WTC11 (cell line): Measurements from ENCODE around the gene FYN. TPM values are rescaled to one million over a fixed set of nuclear protein-coding genes. Genes with fewer than 3 reads are reported as not detected.

Experiments
- ATAC-seq: fragments of 200-7000 bp; cut with Tn5 transposase; 2 replicates; pipeline ENCODE4 v1.10.0; 2021; ENCODE audit warnings: mild to moderate bottlenecking, moderate library complexity
- CTCF ChIA-PET: fragments of 300-600 bp; sonication (Branson Sonifier 250); formaldehyde crosslinking; loops from one replicate; lab custom pipeline; 2021; ENCODE audit warnings: antibody characterized with exemption; lab: Charles Lee
- POLR2A ChIA-PET: fragments of 350-600 bp; sonication (Branson Sonifier 250); formaldehyde crosslinking; loops from one replicate; lab custom pipeline; 2021; ENCODE audit warnings: antibody characterized with exemption; lab: Charles Lee
- DNase-seq: peaks from one replicate; pipeline ENCODE4 v3.0.0; 2021; ENCODE audit warnings: low spot score
- H3K27ac Mint-ChIP-seq: 2 replicates; pipeline ENCODE4 v1.8.0; 2021; ENCODE audit warnings: mixed read lengths
- H3K27me3 Mint-ChIP-seq: 2 replicates; pipeline ENCODE4 v1.8.0; 2021; ENCODE audit warnings: low read depth, mild to moderate bottlenecking, moderate library complexity, mixed read lengths
- H3K36me3 Mint-ChIP-seq: 2 replicates; pipeline ENCODE4 v1.8.0; 2021; ENCODE audit warnings: mixed read lengths
- H3K4me1 Mint-ChIP-seq: 2 replicates; pipeline ENCODE4 v1.8.0; 2022; ENCODE audit warnings: mixed read lengths
- H3K4me3 Mint-ChIP-seq: 2 replicates; pipeline ENCODE4 v1.8.0; 2021; ENCODE audit warnings: mild to moderate bottlenecking, moderate library complexity, mixed read lengths
- H3K9me3 Mint-ChIP-seq: 2 replicates; pipeline ENCODE4 v1.8.0; 2021; ENCODE audit warnings: mixed read lengths
- ATF2 ChIP-seq: sonication (generic); formaldehyde crosslinking; IDR thresholded peaks from 2 replicates; pipeline ENCODE4 v1.8.1; 2022; ENCODE audit warnings: low read depth, missing genetic modification reagents, borderline replicate concordance
- CBFB ChIP-seq: sonication (generic); formaldehyde crosslinking; IDR thresholded peaks from 2 replicates; pipeline ENCODE4 v1.8.1; 2022; ENCODE audit warnings: mild to moderate bottlenecking, low read depth, missing genetic modification reagents
- E2F5 ChIP-seq: sonication (generic); formaldehyde crosslinking; IDR thresholded peaks from 2 replicates; pipeline ENCODE4 v1.8.1; 2022; ENCODE audit warnings: mild to moderate bottlenecking, moderate library complexity, missing genetic modification reagents
- ELF4 ChIP-seq: sonication (generic); formaldehyde crosslinking; IDR thresholded peaks from 2 replicates; pipeline ENCODE4 v1.8.1; 2022; ENCODE audit warnings: low read depth, mild to moderate bottlenecking, moderate library complexity, missing genetic modification reagents
- ERG ChIP-seq: fragments of 250-450 bp; sonication (Bioruptor Pico); IDR thresholded peaks from 2 replicates; pipeline ENCODE4 v1.8.0; 2021; ENCODE audit warnings: mild to moderate bottlenecking
- ESRRA ChIP-seq: sonication (generic); formaldehyde crosslinking; IDR thresholded peaks from 2 replicates; pipeline ENCODE4 v1.8.1; 2022; ENCODE audit warnings: mild to moderate bottlenecking, missing genetic modification reagents, borderline replicate concordance
- FOXJ3 ChIP-seq: sonication (generic); formaldehyde crosslinking; IDR thresholded peaks from 2 replicates; pipeline ENCODE4 v1.9.0; 2021; ENCODE audit warnings: missing genetic modification reagents, mild to moderate bottlenecking, borderline replicate concordance
- FOXP1 ChIP-seq: sonication (generic); formaldehyde crosslinking; IDR thresholded peaks from 2 replicates; pipeline ENCODE4 v1.8.0; 2022; ENCODE audit warnings: missing genetic modification reagents, mild to moderate bottlenecking, moderate library complexity, borderline replicate concordance
- FOXP4 ChIP-seq: sonication (generic); formaldehyde crosslinking; IDR thresholded peaks from 2 replicates; pipeline ENCODE4 v1.8.0; 2022; ENCODE audit warnings: mild to moderate bottlenecking, missing genetic modification reagents
- GABPB1 ChIP-seq: sonication (generic); formaldehyde crosslinking; IDR thresholded peaks from 2 replicates; pipeline ENCODE4 v1.8.1; 2023; ENCODE audit warnings: mild to moderate bottlenecking, missing genetic modification reagents
- GTF2I ChIP-seq: fragments of 250-450 bp; sonication (Bioruptor Pico); conservative IDR thresholded peaks from 2 replicates; pipeline ENCODE4 v1.4.0; 2021; ENCODE audit warnings: mild to moderate bottlenecking
- HMGA2 ChIP-seq: fragments of 250-450 bp; sonication (Bioruptor Pico); IDR thresholded peaks from 2 replicates; pipeline ENCODE4 v1.4.0; 2021; ENCODE audit warnings: mild to moderate bottlenecking, moderate library complexity
- JAZF1 ChIP-seq: fragments of 250-450 bp; sonication (Bioruptor Pico); IDR thresholded peaks from 2 replicates; pipeline ENCODE4 v1.9.0; 2021; ENCODE audit warnings: moderate library complexity, mild to moderate bottlenecking, inconsistent platforms
- KAT7 ChIP-seq: sonication (generic); formaldehyde crosslinking; IDR thresholded peaks from 2 replicates; pipeline ENCODE4 v1.8.1; 2023; ENCODE audit warnings: missing genetic modification reagents, mild to moderate bottlenecking, borderline replicate concordance
- MAX ChIP-seq: sonication (generic); formaldehyde crosslinking; IDR thresholded peaks from 2 replicates; pipeline ENCODE4 v1.8.0; 2022; ENCODE audit warnings: mild to moderate bottlenecking, missing genetic modification reagents
- NR3C1 ChIP-seq: sonication (generic); formaldehyde crosslinking; conservative IDR thresholded peaks from 2 replicates; pipeline ENCODE4 v1.8.1; 2023; ENCODE audit warnings: low read depth, mild to moderate bottlenecking, missing genetic modification reagents
- RORB ChIP-seq: fragments of 250-450 bp; sonication (Bioruptor Pico); IDR thresholded peaks from 2 replicates; pipeline ENCODE4 v1.9.0; 2021; ENCODE audit warnings: mild to moderate bottlenecking
- SMAD4 ChIP-seq: sonication (generic); formaldehyde crosslinking; IDR thresholded peaks from 2 replicates; pipeline ENCODE4 v1.8.0; 2022; ENCODE audit warnings: mild to moderate bottlenecking, missing genetic modification reagents
- TEAD1 ChIP-seq: sonication (generic); formaldehyde crosslinking; IDR thresholded peaks from 2 replicates; pipeline ENCODE4 v1.8.0; 2022; ENCODE audit warnings: mild to moderate bottlenecking, missing genetic modification reagents
- ZNF121 ChIP-seq: sonication (generic); formaldehyde crosslinking; IDR thresholded peaks from 2 replicates; pipeline ENCODE4 v1.8.0; 2023; ENCODE audit warnings: missing genetic modification reagents
- ZNF138 ChIP-seq: sonication (generic); formaldehyde crosslinking; conservative IDR thresholded peaks from 2 replicates; pipeline ENCODE4 v1.8.1; 2022; ENCODE audit warnings: mild to moderate bottlenecking, moderate library complexity, missing genetic modification reagents
- ZNF219 ChIP-seq: sonication (generic); formaldehyde crosslinking; IDR thresholded peaks from 2 replicates; pipeline ENCODE4 v1.8.0; 2023; ENCODE audit warnings: missing genetic modification reagents, mild to moderate bottlenecking, borderline replicate concordance
- ZNF396 ChIP-seq: fragments of 250-450 bp; sonication (Bioruptor Pico); IDR thresholded peaks from 2 replicates; pipeline ENCODE4 v1.8.0; 2021; ENCODE audit warnings: mild to moderate bottlenecking, moderate library complexity, borderline replicate concordance
- ZNF671 ChIP-seq: fragments of 250-450 bp; sonication (Bioruptor Pico); IDR thresholded peaks from 2 replicates; pipeline ENCODE4 v1.8.0; 2021; ENCODE audit warnings: mild to moderate bottlenecking
- total RNA-seq: library from RNA; stranded (reverse); gene quantifications from 3 replicates; pipeline ENCODE4 v1.2.3, GENCODE V29; 2021
- TF ChIP-seq, protein P1 (sequence below): sonication (generic); formaldehyde crosslinking; IDR thresholded peaks from 2 replicates; pipeline ENCODE4 v1.8.1; 2023; ENCODE audit warnings: mild to moderate bottlenecking, missing genetic modification reagents
- TF ChIP-seq, protein P2 (sequence below): fragments of 250-450 bp; sonication (Bioruptor Pico); IDR thresholded peaks from 2 replicates; pipeline ENCODE4 v1.9.0; 2021; ENCODE audit warnings: mild to moderate bottlenecking

FYN gene
- total RNA-seq, 1 experiment from 2014 or later, result 63.9 TPM

GRCh38 chr6:111757342-111757741 is 115.9 kb downstream of the FYN start (continued):
- TF ChIP-seq ZNF219 (CRISPR knock-in tag) (no peak), TEAD1 (CRISPR knock-in tag) (no peak)
- TF ChIP-seq, all 79 proteins: peak for 0

DNA sequence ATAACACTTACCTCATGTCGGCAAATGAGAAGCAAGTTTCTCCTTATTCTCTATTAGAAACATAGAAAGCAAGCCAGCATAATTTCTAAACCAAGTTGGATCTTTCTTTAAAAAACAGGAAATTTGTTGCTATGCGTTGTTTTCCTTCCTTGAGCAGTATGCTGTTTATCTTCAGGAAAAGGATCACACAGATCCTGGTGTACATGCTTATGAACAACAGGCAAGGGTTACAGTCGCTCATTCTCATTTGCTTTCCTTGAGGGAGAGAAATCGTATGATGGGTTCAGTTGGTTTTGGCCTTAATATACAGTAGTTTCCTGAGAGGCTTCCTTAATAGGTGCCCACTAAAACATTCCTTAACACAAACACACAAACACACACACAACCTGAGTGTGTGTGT is 118.8 kb downstream of the FYN start:
- Mint-ChIP-seq H3K36me3 (no peaks in the 10 kb centered on the region), H3K27ac (0 out of 2 replicates have a peak overlapping the region, but pooled peaks have one; percentile 16)
- no peak for DNase-seq
- CTCF ChIA-PET, result no interaction called here
- TF ChIP-seq CBFB (CRISPR knock-in tag), result no peak
- no peak for TF ChIP-seq ZNF671
- TF ChIP-seq FOXJ3 (CRISPR knock-in tag), result no peak
- no peak for TF ChIP-seq NR3C1 (CRISPR knock-in tag)
- TF ChIP-seq MAX (CRISPR knock-in tag), result no peak
- TF ChIP-seq ERG, result no peak
- TF ChIP-seq SMAD4, result no peak
- TF ChIP-seq ZNF138 (CRISPR knock-in tag), result no peak
- no peak for TF ChIP-seq HMGA2
- TF ChIP-seq FOXP1 (CRISPR knock-in tag), result no peak
- no peak for TF ChIP-seq JAZF1 (CRISPR knock-in tag)
- no peak for TF ChIP-seq GTF2I (CRISPR knock-in tag)
- TF ChIP-seq, protein P1, sequence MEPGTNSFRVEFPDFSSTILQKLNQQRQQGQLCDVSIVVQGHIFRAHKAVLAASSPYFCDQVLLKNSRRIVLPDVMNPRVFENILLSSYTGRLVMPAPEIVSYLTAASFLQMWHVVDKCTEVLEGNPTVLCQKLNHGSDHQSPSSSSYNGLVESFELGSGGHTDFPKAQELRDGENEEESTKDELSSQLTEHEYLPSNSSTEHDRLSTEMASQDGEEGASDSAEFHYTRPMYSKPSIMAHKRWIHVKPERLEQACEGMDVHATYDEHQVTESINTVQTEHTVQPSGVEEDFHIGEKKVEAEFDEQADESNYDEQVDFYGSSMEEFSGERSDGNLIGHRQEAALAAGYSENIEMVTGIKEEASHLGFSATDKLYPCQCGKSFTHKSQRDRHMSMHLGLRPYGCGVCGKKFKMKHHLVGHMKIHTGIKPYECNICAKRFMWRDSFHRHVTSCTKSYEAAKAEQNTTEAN (CRISPR knock-in tag), result no peak
- TF ChIP-seq, protein P2, sequence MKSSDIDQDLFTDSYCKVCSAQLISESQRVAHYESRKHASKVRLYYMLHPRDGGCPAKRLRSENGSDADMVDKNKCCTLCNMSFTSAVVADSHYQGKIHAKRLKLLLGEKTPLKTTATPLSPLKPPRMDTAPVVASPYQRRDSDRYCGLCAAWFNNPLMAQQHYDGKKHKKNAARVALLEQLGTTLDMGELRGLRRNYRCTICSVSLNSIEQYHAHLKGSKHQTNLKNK, result no peak
- no peak for TF ChIP-seq E2F5
- TF ChIP-seq ATF2 (CRISPR knock-in tag), result no peak
- TF ChIP-seq KAT7, result no peak
- TF ChIP-seq, all 79 proteins: peak for 0
- H3K4me3 Mint-ChIP-seq, result no peak overlapping the region
- ATAC-seq, result no peak
- POLR2A ChIA-PET, result no interaction called here
- H3K9me3 Mint-ChIP-seq, result no peaks in the 10 kb centered on the region
- peaks cover 65% of the 10 kb centered on the region for H3K4me1 Mint-ChIP-seq
- no peaks in the 10 kb centered on the region for H3K27me3 Mint-ChIP-seq

DNA sequence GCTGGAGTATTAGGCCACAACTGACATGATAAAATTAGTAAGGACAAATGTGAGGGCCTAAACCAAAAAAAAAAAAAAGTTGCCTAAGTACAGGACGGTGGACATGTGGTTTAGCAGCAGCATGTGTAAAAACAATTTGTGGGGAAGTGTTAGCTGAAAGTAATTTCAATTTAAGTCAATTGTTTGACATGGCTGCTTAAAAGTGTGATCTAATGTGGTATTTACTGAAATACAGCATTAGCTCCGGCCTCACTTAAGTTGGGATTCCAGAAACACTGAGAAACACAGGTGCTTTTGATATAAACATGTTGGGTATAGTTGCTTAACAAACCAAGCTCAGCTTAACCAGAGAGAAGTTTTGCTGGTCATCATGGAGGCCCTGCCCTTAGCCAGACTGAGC is 119.7 kb downstream of the FYN start:
- TF ChIP-seq GABPB1, result no peak
- no peak for TF ChIP-seq FOXP4 (CRISPR knock-in tag)
- no peak for TF ChIP-seq ZNF121
- TF ChIP-seq RORB (CRISPR knock-in tag), result no peak
- TF ChIP-seq ZNF396 (CRISPR knock-in tag), result no peak
- TF ChIP-seq ESRRA (CRISPR knock-in tag), result no peak
- TF ChIP-seq ELF4 (CRISPR knock-in tag), result no peak
- TF ChIP-seq MAX (CRISPR knock-in tag), result no peak
- no peaks in the 10 kb centered on the region for H3K27me3 Mint-ChIP-seq
- POLR2A ChIA-PET, result interaction anchor here (0.7 kb wide), 1 partner anchor 290 kb away, joined by 6 read pairs; no protein-coding TSS in a partner anchor
- H3K4me1 Mint-ChIP-seq, result peaks cover 61% of the 10 kb centered on the region
- no peak overlapping the region; the same call in 1 of the 2 replicates for H3K27ac Mint-ChIP-seq
- no peak overlapping the region for H3K4me3 Mint-ChIP-seq
- ATAC-seq (no peak), DNase-seq (no peak)
- H3K9me3 Mint-ChIP-seq, result no peaks in the 10 kb centered on the region
- CTCF ChIA-PET, result no interaction called here
- H3K36me3 Mint-ChIP-seq, result no peaks in the 10 kb centered on the region
